Keratinocyte (primary cell): ENCODE measurements around the gene UROS. TPM values are rescaled to one million over a fixed set of nuclear protein-coding genes. Genes with fewer than 3 reads are reported as not detected.

ENCODE experiments used
- DNase-seq: peaks from one replicate; pipeline ENCODE4 v3.0.0-alpha.2; 2011; ENCODE audit warnings: low read depth, missing footprints, low spot score
- FAIRE-seq: peaks from 2 replicates; lab custom pipeline; 2011; peaks lifted over from hg19 to GRCh38; lab: Jason Lieb, UNC
- H2AFZ ChIP-seq: 2 replicates; pipeline ENCODE4 v1.6.0; 2012; ENCODE audit warnings: low read length, control low read depth, inconsistent platforms; ENCODE audit not compliant: control insufficient read depth
- H3K27ac ChIP-seq: 2 replicates; pipeline ENCODE4 v1.5.1; 2011; ENCODE audit warnings: low read length; ENCODE audit not compliant: control insufficient read depth, insufficient read depth
- H3K27me3 ChIP-seq: 3 replicates; pipeline ENCODE4 v1.6.0; 2011; ENCODE audit warnings: low read length; ENCODE audit not compliant: control insufficient read depth, insufficient read depth; ENCODE audit errors: extremely low read depth
- H3K36me3 ChIP-seq, 2 experiments: 2 replicates in 1 of 2; 3 replicates in 1 of 2; pipeline ENCODE4 v1.5.1; 2011; ENCODE audit warnings: low read length in 2 of 2, mild to moderate bottlenecking in 1 of 2; ENCODE audit not compliant: control insufficient read depth in 2 of 2, insufficient read depth in 2 of 2; ENCODE audit errors: extremely low read depth in 1 of 2
- H3K4me1 ChIP-seq: 3 replicates; pipeline ENCODE4 v1.5.1; 2011; ENCODE audit warnings: low read length; ENCODE audit not compliant: control insufficient read depth, insufficient read depth; ENCODE audit errors: extremely low read depth
- H3K4me2 ChIP-seq: 3 replicates; pipeline ENCODE4 v1.6.0; 2011; ENCODE audit warnings: low read depth, low read length; ENCODE audit not compliant: control insufficient read depth, insufficient read depth; ENCODE audit errors: extremely low read depth
- H3K4me3 ChIP-seq, 3 experiments: fragments of 200-600 bp in 1 of 3; sonication (generic) in 1 of 3; 2 replicates in 2 of 3; 3 replicates in 1 of 3; pipeline ENCODE4 v1.5.1; 2011 to 2016; ENCODE audit warnings: low read length in 3 of 3, mild to moderate bottlenecking in 3 of 3, control low read depth in 2 of 3, inconsistent platforms in 1 of 3, low read depth in 1 of 3, mixed read lengths in 1 of 3, mixed run types in 1 of 3, moderate library complexity in 1 of 3; ENCODE audit not compliant: control insufficient read depth in 2 of 3, insufficient read depth in 2 of 3; ENCODE audit errors: extremely low read depth in 1 of 3
- H3K79me2 ChIP-seq: 2 replicates; pipeline ENCODE4 v1.6.0; 2012; ENCODE audit warnings: low read length; ENCODE audit not compliant: control insufficient read depth, insufficient read depth
- H3K9ac ChIP-seq: 3 replicates; pipeline ENCODE4 v1.6.0; 2011; ENCODE audit warnings: low read length; ENCODE audit not compliant: control insufficient read depth, insufficient read depth; ENCODE audit errors: extremely low read depth
- H3K9me1 ChIP-seq: 3 replicates; pipeline ENCODE4 v1.6.0; 2011; ENCODE audit warnings: low read length; ENCODE audit not compliant: control insufficient read depth, insufficient read depth; ENCODE audit errors: extremely low read depth
- H3K9me3 ChIP-seq: 2 replicates; pipeline ENCODE4 v1.5.1; 2012; ENCODE audit warnings: low read depth, low read length; ENCODE audit not compliant: control insufficient read depth
- H4K20me1 ChIP-seq: 3 replicates; pipeline ENCODE4 v1.6.0; 2011; ENCODE audit warnings: low read length; ENCODE audit not compliant: control insufficient read depth, insufficient read depth; ENCODE audit errors: extremely low read depth
- CTCF ChIP-seq, 3 experiments: IDR thresholded peaks in 1 of 3; conservative IDR thresholded peaks in 1 of 3; optimal IDR thresholded peaks in 1 of 3; 2 replicates in 2 of 3; 3 replicates in 1 of 3; pipeline versions ENCODE3 to v1.5.1; 2011; ENCODE audit warnings: low read length in 3 of 3, mild to moderate bottlenecking in 3 of 3, moderate library complexity in 2 of 3, control low read depth in 1 of 3, inconsistent platforms in 1 of 3; ENCODE audit not compliant: insufficient read depth in 2 of 3; ENCODE audit errors: extremely low read depth in 1 of 3
- EZH2 ChIP-seq: IDR thresholded peaks from one replicate; pipeline ENCODE4 v1.6.1; 2012; ENCODE audit warnings: inconsistent platforms, mild to moderate bottlenecking, low read length, moderate library complexity
- dilution Hi-C: fragments of 300-500 bp; cut with MboI; formaldehyde crosslinking; loops from one replicate; pipeline ENCODE4 v1.7.0; 2020; ENCODE audit warnings: low sequenced_read_pairs; ENCODE audit not compliant: extremely low pct_ligation_motif_present
- polyA plus RNA-seq, 5 experiments: library from polyadenylated mRNA; depleted of rRNA in 3 of 5; stranded (reverse) in 3 of 5; stranded (forward) in 1 of 5; unstranded in 1 of 5; fragments of >200 nt; gene quantifications; 1 replicate in 1 of 5; 2 replicates in 3 of 5; 3 replicates in 1 of 5; pipeline versions ENCODE4 v1.2.1 to v1.2.3, GENCODE V29; 2011 to 2012; ENCODE audit warnings: missing spikeins in 2 of 5, low read depth in 1 of 5, low replicate concordance in 1 of 5

UROS gene
- polyA plus RNA-seq, 1 donor (not counting 4 experiments of a cell fraction or from before 2014, with no cell fraction given) = 46.7 TPM

DNA sequence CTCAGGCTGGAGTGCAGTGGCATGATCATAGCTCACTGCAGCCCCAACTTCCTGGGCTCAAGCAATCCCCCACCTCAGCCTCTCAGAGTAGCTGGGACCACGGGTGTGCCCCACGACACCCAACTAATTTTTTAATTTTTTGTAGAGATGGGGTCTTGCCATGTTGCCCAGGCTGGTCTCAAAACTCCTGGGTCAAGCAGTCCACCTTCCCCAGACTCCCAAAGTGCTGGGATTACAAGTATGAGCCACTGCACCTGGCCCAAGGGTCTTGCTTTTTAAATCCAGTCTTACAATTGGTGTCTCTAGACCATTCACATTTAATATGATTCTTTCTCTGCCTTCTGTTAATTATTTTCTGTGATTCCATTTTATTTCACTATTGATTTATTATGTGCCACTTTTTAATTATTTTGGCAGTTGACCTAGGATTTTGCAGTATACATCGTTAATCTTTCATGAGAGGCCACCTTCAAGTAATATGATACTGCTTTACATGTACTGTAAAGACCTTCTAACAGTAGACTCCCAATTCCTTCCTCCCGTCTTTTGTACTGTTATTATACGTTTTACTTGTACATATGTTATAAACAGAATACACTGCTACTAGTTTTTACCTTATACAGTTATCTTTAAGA lies 66.1 kb downstream of the UROS start:
- Histone ChIP-seq H3K27ac (no peak overlapping the region), H3K79me2 (no peaks in the 10 kb centered on the region), H3K27me3 (no peaks in the 10 kb centered on the region), H4K20me1 (no peaks in the 10 kb centered on the region), H3K4me2 (no peak overlapping the region), H3K9ac (no peak overlapping the region), H3K4me1 (no peaks in the 10 kb centered on the region), H3K36me3 (peaks cover 17 to 22% of the 10 kb centered on the region in 2 experiments), H3K4me3 (no peak overlapping the region), H3K9me1 (no peaks in the 10 kb centered on the region), H3K9me3 (no peaks in the 10 kb centered on the region), H2AFZ (no peak overlapping the region)
- TF ChIP-seq CTCF (optimal IDR thresholded peaks at IDR 0.05 in 1 of 3, IDR thresholded peaks at IDR 0.05 in 1 of 3, conservative IDR thresholded peaks at IDR 0.05 in 1 of 3; ENCODE audit: extremely low read depth in 1 of 3, insufficient read depth in 2 of 3, low read length in 3 of 3) (no peak), EZH2 (no peak)
- no peak for DNase-seq
- FAIRE-seq = no peak
- dilution Hi-C loops = no loop called here

GRCh38 chr10:125756196-125756595 lies 66.9 kb downstream of the UROS start:
- Histone ChIP-seq H3K9me1 (no peaks in the 10 kb centered on the region), H3K4me1 (no peaks in the 10 kb centered on the region), H2AFZ (no peak overlapping the region), H3K27ac (no peak overlapping the region), H3K9ac (no peak overlapping the region), H3K9me3 (no peaks in the 10 kb centered on the region), H4K20me1 (no peaks in the 10 kb centered on the region), H3K4me2 (no peak overlapping the region), H3K79me2 (no peaks in the 10 kb centered on the region), H3K4me3 (no peak overlapping the region), H3K27me3 (no peaks in the 10 kb centered on the region), H3K36me3 (peaks cover 17 to 30% of the 10 kb centered on the region in 2 experiments)
- TF ChIP-seq CTCF (optimal IDR thresholded peaks at IDR 0.05 in 1 of 3, IDR thresholded peaks at IDR 0.05 in 1 of 3, conservative IDR thresholded peaks at IDR 0.05 in 1 of 3; ENCODE audit: extremely low read depth in 1 of 3, insufficient read depth in 2 of 3, low read length in 3 of 3) = no peak
- TF ChIP-seq EZH2 = no peak
- DNase-seq (no peak), FAIRE-seq (no peak)
- dilution Hi-C loops = no loop called here
